ENCODE data around the gene SSRP1.

- TF ChIP-seq CTCF (IDR thresholded peaks at IDR 0.05) (no peak), EZH2 (IDR thresholded peaks at IDR 0.05) (no peak), EZH2phosphoT487 (IDR thresholded peaks at IDR 0.05) (no peak)
Measured at GRCh38 chr11:57341250-57341808, 5.6 kb upstream of the SSRP1 start.
